OCI-M1 (cell line): ENCODE measurements around the gene RESF1.
A peak's percentile ranks its signal among the peaks of the same experiment; 100 is the strongest.

Experiments used
- DNase-seq: peaks from one replicate; lab custom pipeline; 2025; lab: John Stamatoyannopoulos, UW

RESF1 gene

DNA sequence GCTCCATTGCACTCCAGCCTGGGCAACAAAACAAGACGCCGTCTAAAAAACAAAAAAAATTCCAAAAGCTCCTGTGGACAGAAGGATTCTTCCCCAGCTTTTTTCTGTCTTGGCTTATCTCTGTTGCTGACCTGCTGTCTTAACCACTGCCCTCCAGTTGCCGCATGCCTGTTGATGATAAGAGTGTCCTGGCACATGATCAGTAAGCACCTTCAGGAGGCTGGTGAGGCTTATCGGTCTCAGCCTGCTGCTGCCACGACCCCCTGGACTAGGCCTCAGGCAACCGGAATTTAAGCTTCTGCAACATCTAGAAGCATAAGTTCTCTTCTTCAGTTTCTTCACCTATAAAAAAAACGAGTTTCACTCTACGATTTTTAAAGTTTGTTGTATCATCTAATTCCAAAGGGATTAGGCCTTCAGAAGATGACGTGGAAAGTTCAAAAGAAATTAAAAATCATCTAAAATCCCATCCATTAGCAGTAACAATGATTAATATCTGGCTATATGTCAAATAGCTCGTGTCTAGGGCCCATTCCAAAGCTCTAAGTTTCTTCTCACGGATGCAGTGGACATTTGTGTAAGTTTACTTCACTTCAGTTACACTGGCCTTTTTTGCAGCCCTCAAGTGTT is 46.4 kb downstream of the RESF1 start:
- DNase-seq, result peak; percentile 98
